GM12872 (cell line): ENCODE results near the gene MCTP2.

Experiments used
- CTCF ChIP-seq: IDR thresholded peaks from 3 replicates; pipeline ENCODE4 v1.5.1; 2011; ENCODE audit warnings: low read depth, mild to moderate bottlenecking, low read length, moderate library complexity; ENCODE audit not compliant: insufficient read depth

Gene MCTP2

GRCh38 chr15:94456226-94456625 is 224.9 kb downstream of the MCTP2 start:
- TF ChIP-seq CTCF = no peak

- no peak for TF ChIP-seq CTCF
Measured at GRCh38 chr15:94457661-94458060, 226.3 kb downstream of the MCTP2 start.

GRCh38 chr15:94460624-94461023 is 229.3 kb downstream of the MCTP2 start:
- TF ChIP-seq CTCF = no peak

- TF ChIP-seq CTCF = no peak
Measured at GRCh38 chr15:94467034-94467433, 235.7 kb downstream of the MCTP2 start.

- no peak for TF ChIP-seq CTCF
Measured at GRCh38 chr15:94470492-94470891, 239.1 kb downstream of the MCTP2 start.

GRCh38 chr15:94476686-94477085 is 245.3 kb downstream of the MCTP2 start:
- TF ChIP-seq CTCF = no peak

- TF ChIP-seq CTCF = no peak
Measured at GRCh38 chr15:94477913-94478553, 246.7 kb downstream of the MCTP2 start.
